Measurements from ENCODE around the gene NEURL1B.
"Not testable (repeated sequence)": the region's sequence is repeated elsewhere in the genome, so short reads cannot be mapped to it uniquely, and the experiment has no call there.

NEURL1B gene

GRCh38 chr5:172658961-172659501 lies 18.0 kb downstream of the NEURL1B start:
- no peak for DNase-seq

GRCh38 chr5:172659570-172659908 lies 18.5 kb downstream of the NEURL1B start:
- no peak for DNase-seq

GRCh38 chr5:172659909-172660628 lies 19.0 kb downstream of the NEURL1B start:
- DNase-seq: no peak

- DNase-seq: no peak
These were observed 19.9 kb downstream of the NEURL1B start for GRCh38 chr5:172660974-172661373.

- DNase-seq: no peak
These were observed 20.5 kb downstream of the NEURL1B start for GRCh38 chr5:172661526-172661925.

- DNase-seq: no peak
These were observed 21.5 kb downstream of the NEURL1B start for GRCh38 chr5:172662596-172662995.

- no peak for DNase-seq
These were observed 23.0 kb downstream of the NEURL1B start for GRCh38 chr5:172664018-172664417.

- no peak for DNase-seq
These were observed 23.8 kb downstream of the NEURL1B start for GRCh38 chr5:172664681-172665541.

GRCh38 chr5:172666251-172666650 lies 25.2 kb downstream of the NEURL1B start:
- no peak for DNase-seq

GRCh38 chr5:172667786-172668593 lies 26.9 kb downstream of the NEURL1B start:
- DNase-seq: no peak

- DNase-seq: no peak
These were observed 27.6 kb downstream of the NEURL1B start for GRCh38 chr5:172668594-172669071.

GRCh38 chr5:172669386-172670004 lies 28.4 kb downstream of the NEURL1B start:
- DNase-seq: no peak

- no peak for DNase-seq
These were observed 28.9 kb downstream of the NEURL1B start for GRCh38 chr5:172670005-172670402.

- DNase-seq: no peak
These were observed 29.4 kb downstream of the NEURL1B start for GRCh38 chr5:172670444-172670843.

GRCh38 chr5:172671091-172671490 lies 30.0 kb downstream of the NEURL1B start:
- no peak for DNase-seq

- no peak for DNase-seq
These were observed 31.6 kb downstream of the NEURL1B start for GRCh38 chr5:172672681-172673080.

- DNase-seq: no peak
These were observed 33.1 kb downstream of the NEURL1B start for GRCh38 chr5:172674155-172674554.

- DNase-seq: no peak
These were observed 35.9 kb downstream of the NEURL1B start for GRCh38 chr5:172676914-172677475.

GRCh38 chr5:172678362-172678874 lies 37.4 kb downstream of the NEURL1B start:
- not testable (repeated sequence) for DNase-seq

GRCh38 chr5:172678902-172679301 lies 37.8 kb downstream of the NEURL1B start:
- DNase-seq: no peak

- no peak for DNase-seq
These were observed 38.7 kb downstream of the NEURL1B start for GRCh38 chr5:172679628-172680212.

- no peak for DNase-seq
These were observed 39.9 kb downstream of the NEURL1B start for GRCh38 chr5:172680921-172681320.
